ENCODE data around the gene IL27RA. TPM values are rescaled to one million over a fixed set of nuclear protein-coding genes. Genes with fewer than 3 reads are reported as not detected.

IL27RA gene
- total RNA-seq, 1 experiment from 2014 or later, result 8.8 TPM

GRCh38 chr19:14089662-14090508 is 58.3 kb downstream of the IL27RA start:
- Histone ChIP-seq H3K36me3 (replicated peaks; ENCODE audit: control insufficient read depth, insufficient read depth, low read length) (peaks cover 2% of the 10 kb centered on the region), H3K27me3 (ENCODE audit: control insufficient read depth, insufficient read depth, low read length) (peaks cover 16% of the 10 kb centered on the region), H3K4me3 (ENCODE audit: insufficient read depth, low read depth, low read length) (peak overlapping the region; percentile 66)
- DNase-seq, result peak; percentile 92

- Histone ChIP-seq H3K27me3 (ENCODE audit: control insufficient read depth, insufficient read depth, low read length) (peaks cover 12% of the 10 kb centered on the region), H3K4me3 (ENCODE audit: insufficient read depth, low read depth, low read length) (peak within 1 kb of the TSS; percentile 66), H3K36me3 (replicated peaks; ENCODE audit: control insufficient read depth, insufficient read depth, low read length) (peaks cover 2% of the 10 kb centered on the region)
- peak; percentile 97 for DNase-seq
Observed at GRCh38 chr19:14090509-14091080, 59.0 kb downstream of the IL27RA start, which contains the start of gene SAMD1. SAMD1 (minus strand) TSS chr19:14090751.

GRCh38 chr19:14091081-14091812 is 59.7 kb downstream of the IL27RA start:
- H3K4me3 ChIP-seq (ENCODE audit: insufficient read depth, low read depth, low read length), result peak overlapping the region; percentile 66
- peaks cover 2% of the 10 kb centered on the region for H3K36me3 ChIP-seq (replicated peaks; ENCODE audit: control insufficient read depth, insufficient read depth, low read length)
- peaks cover 9% of the 10 kb centered on the region for H3K27me3 ChIP-seq (ENCODE audit: control insufficient read depth, insufficient read depth, low read length)
- peak; percentile 97 for DNase-seq

GRCh38 chr19:14091813-14092462 is 60.4 kb downstream of the IL27RA start:
- Histone ChIP-seq H3K27me3 (ENCODE audit: control insufficient read depth, insufficient read depth, low read length) (peaks cover 9% of the 10 kb centered on the region), H3K36me3 (replicated peaks; ENCODE audit: control insufficient read depth, insufficient read depth, low read length) (peaks cover 3% of the 10 kb centered on the region), H3K4me3 (ENCODE audit: insufficient read depth, low read depth, low read length) (peak overlapping the region; percentile 66)
- peak; percentile 79 for DNase-seq

GRCh38 chr19:14093117-14093823 is 61.7 kb downstream of the IL27RA start:
- no peak overlapping the region for H3K4me3 ChIP-seq (ENCODE audit: insufficient read depth, low read depth, low read length)
- H3K36me3 ChIP-seq (replicated peaks; ENCODE audit: control insufficient read depth, insufficient read depth, low read length), result peaks cover 3% of the 10 kb centered on the region
- no peak for DNase-seq

GRCh38 chr19:14094854-14095253 is 63.3 kb downstream of the IL27RA start:
- 0 out of 2 replicates have a peak, but pooled peaks cover 1% of the 10 kb centered on the region for H3K36me3 ChIP-seq (replicated peaks; ENCODE audit: control insufficient read depth, insufficient read depth, low read length)
- H3K4me3 ChIP-seq (ENCODE audit: insufficient read depth, low read depth, low read length), result no peak overlapping the region
- no peaks in the 10 kb centered on the region for H3K27me3 ChIP-seq (ENCODE audit: control insufficient read depth, insufficient read depth, low read length)
- no peak for DNase-seq

More at GRCh38 chr19:14093117-14093823, 61.7 kb downstream of the IL27RA start:
- H3K27me3 ChIP-seq (ENCODE audit: control insufficient read depth, insufficient read depth, low read length), result peaks cover 6% of the 10 kb centered on the region

- DNase-seq, result peak; percentile 65
- H3K27me3 ChIP-seq (ENCODE audit: control insufficient read depth, insufficient read depth, low read length), result no peaks in the 10 kb centered on the region
- H3K36me3 ChIP-seq (replicated peaks; ENCODE audit: control insufficient read depth, insufficient read depth, low read length), result peaks cover 1% of the 10 kb centered on the region; the same call in 1 of the 2 replicates
- no peak overlapping the region for H3K4me3 ChIP-seq (ENCODE audit: insufficient read depth, low read depth, low read length)
Observed at GRCh38 chr19:14096272-14096992, 64.9 kb downstream of the IL27RA start.

- no peak overlapping the region for H3K4me3 ChIP-seq (ENCODE audit: insufficient read depth, low read depth, low read length)
- H3K27me3 ChIP-seq (ENCODE audit: control insufficient read depth, insufficient read depth, low read length), result no peaks in the 10 kb centered on the region
- peaks cover 1% of the 10 kb centered on the region; the same call in 1 of the 2 replicates for H3K36me3 ChIP-seq (replicated peaks; ENCODE audit: control insufficient read depth, insufficient read depth, low read length)
- peak; percentile 71 for DNase-seq
Observed at GRCh38 chr19:14097532-14098151, 66.1 kb downstream of the IL27RA start.

GRCh38 chr19:14101003-14101545 is 69.5 kb downstream of the IL27RA start:
- Histone ChIP-seq H3K4me3 (ENCODE audit: insufficient read depth, low read depth, low read length) (no peak overlapping the region), H3K27me3 (ENCODE audit: control insufficient read depth, insufficient read depth, low read length) (no peaks in the 10 kb centered on the region), H3K36me3 (replicated peaks; ENCODE audit: control insufficient read depth, insufficient read depth, low read length) (peaks cover 1% of the 10 kb centered on the region)
- no peak for DNase-seq

GRCh38 chr19:14102102-14102696 is 70.6 kb downstream of the IL27RA start:
- Histone ChIP-seq H3K4me3 (ENCODE audit: insufficient read depth, low read depth, low read length) (no peak overlapping the region), H3K27me3 (ENCODE audit: control insufficient read depth, insufficient read depth, low read length) (no peaks in the 10 kb centered on the region), H3K36me3 (replicated peaks; ENCODE audit: control insufficient read depth, insufficient read depth, low read length) (no peaks in the 10 kb centered on the region; the same call in none of the 2 replicates)
- DNase-seq, result no peak

- no peak overlapping the region for H3K4me3 ChIP-seq (ENCODE audit: insufficient read depth, low read depth, low read length)
- H3K27me3 ChIP-seq (ENCODE audit: control insufficient read depth, insufficient read depth, low read length), result no peaks in the 10 kb centered on the region
- H3K36me3 ChIP-seq (replicated peaks; ENCODE audit: control insufficient read depth, insufficient read depth, low read length), result no peaks in the 10 kb centered on the region; the same call in none of the 2 replicates
- DNase-seq, result no peak
Observed at GRCh38 chr19:14102756-14103155, 71.2 kb downstream of the IL27RA start.

All from H7 (cell line).